ENCODE results near the gene CDCA8.
"Not testable (repeated sequence)": the region's sequence is repeated elsewhere in the genome, so short reads cannot be mapped to it uniquely, and the experiment has no call there.

CDCA8 gene

DNA sequence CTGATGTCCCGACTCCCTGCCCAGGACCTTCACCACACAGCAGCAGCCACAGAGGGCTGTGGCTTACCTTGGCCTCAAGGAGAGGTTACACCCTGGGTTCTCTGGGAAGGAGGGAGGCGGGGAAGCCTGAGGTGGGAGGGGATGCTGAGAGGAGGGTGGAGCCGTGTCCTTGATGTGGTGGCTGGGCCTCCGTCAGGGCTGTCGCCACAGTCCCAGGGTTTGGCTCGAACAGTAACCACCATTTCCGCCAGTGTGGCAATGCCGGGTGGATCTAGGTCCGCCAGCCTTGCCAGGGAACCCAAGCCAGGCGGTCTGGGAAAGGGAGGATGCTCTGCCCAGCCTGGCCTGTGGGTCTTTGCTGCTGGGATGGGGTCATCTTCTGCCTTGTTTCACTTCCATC, 18.4 kb upstream of the CDCA8 start:
- peak; percentile 11 for DNase-seq (ENCODE audit: low spot score)

DNA sequence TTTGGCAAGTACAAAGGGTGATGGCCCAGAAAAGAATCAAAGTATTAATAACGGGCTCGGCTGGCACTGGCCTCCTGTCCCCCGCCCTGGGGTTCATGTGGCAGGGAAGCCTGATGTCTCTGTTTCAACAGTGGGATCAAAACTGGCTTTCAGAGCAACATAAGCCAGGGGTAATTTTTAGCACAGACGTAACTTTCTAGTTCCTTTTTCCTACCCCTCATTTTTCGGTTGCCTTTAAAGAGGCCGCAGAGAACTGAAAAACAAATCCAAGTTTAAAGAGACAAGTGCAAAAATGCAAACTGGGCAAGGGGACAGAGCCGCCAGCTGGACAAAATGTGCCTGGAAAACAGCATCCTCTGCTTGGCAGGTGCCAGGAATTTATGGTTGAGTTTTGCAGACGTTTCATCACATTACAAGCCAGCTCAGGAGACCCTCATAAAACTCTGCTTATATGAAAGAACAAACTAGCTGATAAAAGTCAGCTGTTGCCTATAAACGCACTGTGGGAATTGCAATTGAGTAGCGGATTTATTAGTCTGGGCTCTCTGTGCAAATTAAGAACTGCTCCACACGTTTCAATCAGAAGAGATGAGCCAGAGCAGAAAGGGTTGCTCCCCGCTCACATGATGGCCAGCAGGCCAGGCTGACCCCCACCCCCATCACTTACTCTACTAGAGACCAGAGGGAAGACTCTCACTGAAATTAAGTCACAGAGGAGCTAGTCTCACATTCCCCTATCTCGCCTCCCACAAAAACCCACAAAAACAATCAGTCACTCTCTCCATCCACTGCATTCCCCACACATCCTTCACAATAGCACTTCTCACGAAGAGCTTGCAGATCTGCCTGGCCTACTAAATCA, 15.8 kb upstream of the CDCA8 start:
- DNase-seq (ENCODE audit: low spot score): no peak

DNA sequence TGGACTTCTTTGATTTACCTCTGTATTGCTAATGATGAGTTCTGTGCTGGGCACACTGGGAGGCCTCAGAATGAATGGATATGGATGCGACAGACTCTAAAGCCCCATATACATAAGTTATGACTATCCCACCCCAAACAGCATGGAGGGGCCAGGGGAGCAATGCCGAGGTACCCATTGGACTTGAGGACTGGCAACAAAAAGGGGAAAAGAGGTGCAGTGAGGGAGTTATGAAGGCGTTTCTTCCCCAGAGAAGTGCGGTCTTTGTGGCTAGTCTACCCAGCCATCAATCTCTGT, 15.2 kb upstream of the CDCA8 start:
- no peak for DNase-seq (ENCODE audit: low spot score)

DNA sequence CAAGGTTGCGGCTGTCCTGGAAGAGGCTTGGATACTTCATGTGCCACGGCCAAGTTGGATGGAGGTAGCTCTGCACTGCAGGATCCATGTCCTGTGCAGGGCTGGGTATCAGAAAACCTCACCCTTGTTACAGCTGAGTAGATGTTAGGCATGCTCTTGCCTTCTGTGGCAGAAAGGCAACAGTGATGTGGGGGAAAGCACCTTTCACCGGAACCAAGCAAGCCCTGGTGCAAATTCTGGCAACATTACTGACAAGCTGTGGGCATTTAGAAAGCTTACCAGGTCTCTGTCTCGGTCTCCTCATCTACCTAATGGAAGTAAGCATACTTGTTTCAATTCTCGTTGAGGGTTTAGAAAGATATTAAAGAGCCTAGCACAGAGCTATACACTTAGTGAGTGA, 14.5 kb upstream of the CDCA8 start:
- DNase-seq (ENCODE audit: low spot score): no peak

DNA sequence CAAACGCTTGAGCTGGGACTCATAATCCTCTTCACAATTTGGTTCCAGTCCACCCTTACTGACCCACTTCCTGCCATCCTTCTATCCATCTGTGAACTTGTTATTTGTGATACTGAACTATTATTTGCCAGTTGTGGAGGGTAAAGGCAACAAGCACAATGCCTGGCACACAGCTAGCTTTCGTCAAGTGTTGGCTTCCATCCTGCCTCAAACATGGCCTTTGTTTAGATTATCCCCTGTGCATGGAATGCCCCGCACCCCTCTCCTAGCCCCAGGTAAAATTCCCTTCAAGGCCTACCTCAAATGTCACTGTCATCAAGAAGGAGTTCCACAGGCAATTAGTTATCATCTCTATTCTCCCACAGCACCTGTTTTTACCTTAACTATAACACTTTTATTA, 11.4 kb upstream of the CDCA8 start:
- no peak for DNase-seq (ENCODE audit: low spot score)

DNA sequence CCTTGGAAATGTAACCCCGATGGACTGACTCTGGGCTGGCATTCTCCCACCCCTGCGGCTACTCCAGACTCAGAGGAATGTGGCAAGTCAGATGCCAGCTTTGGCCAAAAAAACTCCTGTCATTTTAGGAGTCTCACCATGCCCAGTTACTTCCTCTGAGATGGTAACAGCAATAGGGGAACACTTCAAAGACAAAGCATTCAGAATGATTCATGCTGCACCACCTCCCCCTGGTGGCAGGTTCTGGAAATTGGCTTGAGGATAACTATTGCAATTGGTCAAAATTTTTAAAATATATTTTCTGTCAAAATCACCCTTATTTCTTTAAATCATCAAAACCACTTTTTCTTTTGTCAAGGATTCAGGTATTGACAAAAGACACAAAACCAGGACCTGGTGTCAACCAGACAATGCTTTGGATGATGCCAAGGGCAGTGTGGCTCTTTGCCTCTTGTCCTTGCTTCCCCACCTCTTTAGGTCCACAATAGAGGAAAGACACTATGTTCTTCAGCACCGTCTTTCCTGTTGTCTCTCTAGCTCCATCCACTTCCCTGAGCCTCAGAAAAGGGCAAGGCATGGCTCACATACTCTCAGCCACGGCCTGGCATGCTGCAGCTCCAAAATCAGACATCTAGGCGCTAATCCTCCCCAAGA, 9.9 kb upstream of the CDCA8 start:
- peak; percentile 58 for DNase-seq (ENCODE audit: low spot score)

DNA sequence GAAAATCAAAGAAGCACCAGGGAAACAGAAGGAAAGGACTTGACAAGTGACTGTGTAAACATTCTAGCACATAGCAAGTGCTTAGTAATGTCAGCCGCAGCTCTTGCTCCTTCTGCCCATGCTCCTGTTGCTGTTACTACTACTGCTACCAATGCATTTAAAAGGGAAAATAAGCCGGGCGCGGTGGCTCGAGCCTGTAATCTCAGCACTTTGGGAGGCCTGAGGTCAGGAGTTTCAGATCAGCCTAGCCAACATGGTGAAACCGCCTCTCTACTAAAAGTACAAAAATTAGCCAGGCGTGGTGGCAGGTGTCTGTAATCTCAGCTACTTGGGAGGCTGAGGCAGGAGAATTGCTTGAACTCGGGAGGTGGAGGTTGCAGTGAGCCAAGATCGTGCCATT, 8.1 kb upstream of the CDCA8 start:
- DNase-seq (ENCODE audit: low spot score): not testable (repeated sequence)

DNA sequence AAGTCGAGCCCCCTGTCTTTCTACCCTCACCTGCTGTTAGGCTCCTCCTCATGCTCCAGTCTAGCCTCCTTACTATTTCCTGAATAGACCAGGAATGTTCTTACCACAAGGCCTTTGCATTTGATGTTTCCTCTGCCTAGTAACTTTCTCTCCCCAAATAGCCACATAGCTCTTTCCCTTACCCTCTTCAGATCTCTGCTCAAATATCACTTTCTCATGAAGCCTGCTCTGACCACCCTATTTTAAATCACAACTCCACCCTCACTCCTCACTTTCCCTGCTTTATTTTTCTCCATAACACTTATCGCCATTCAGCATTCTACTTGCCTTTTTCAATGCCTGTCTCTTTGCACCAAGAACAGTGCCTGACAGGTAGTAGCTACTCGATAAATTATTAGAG, 6.6 kb upstream of the CDCA8 start:
- no peak for DNase-seq (ENCODE audit: low spot score)

DNA sequence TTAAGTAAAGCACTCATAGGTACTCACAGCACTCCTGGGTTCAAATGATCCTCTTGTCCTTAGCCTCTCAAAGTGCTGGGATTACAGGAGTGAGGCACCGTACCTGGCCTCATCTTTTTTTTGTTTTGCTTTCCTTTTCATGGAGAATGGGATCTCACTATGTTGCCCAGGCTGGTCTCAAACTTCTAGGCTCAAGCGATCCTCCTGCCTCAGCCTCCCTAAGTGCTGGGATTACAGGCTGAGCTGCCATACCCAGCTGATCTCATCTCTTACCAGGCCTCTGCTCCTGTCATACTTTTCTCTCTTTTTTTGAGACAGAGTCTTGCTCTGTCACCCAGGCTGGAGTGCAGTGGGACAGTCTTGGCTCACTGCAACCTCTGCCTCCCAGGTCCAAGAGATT, 4.6 kb upstream of the CDCA8 start:
- not testable (repeated sequence) for DNase-seq (ENCODE audit: low spot score)

DNA sequence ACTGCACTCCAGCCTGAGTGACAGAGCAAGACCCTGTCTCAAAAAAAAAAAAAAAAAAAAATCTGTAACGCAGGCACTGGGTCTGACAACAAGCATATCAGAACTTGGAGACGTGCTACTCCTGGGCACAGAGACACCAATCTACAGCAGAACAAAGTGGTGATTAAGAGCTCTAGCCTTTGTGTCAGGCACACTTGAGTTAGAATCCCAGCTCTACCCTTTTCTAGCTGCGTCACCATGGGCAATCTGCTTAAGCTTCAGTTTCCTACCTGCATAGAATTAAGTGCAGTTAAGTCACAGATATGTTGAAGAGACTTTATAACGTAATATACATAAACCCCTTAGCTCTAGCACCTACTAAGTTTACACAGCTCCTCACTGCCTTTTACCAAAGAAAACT, 3.4 kb upstream of the CDCA8 start:
- DNase-seq (ENCODE audit: low spot score): no peak

DNA sequence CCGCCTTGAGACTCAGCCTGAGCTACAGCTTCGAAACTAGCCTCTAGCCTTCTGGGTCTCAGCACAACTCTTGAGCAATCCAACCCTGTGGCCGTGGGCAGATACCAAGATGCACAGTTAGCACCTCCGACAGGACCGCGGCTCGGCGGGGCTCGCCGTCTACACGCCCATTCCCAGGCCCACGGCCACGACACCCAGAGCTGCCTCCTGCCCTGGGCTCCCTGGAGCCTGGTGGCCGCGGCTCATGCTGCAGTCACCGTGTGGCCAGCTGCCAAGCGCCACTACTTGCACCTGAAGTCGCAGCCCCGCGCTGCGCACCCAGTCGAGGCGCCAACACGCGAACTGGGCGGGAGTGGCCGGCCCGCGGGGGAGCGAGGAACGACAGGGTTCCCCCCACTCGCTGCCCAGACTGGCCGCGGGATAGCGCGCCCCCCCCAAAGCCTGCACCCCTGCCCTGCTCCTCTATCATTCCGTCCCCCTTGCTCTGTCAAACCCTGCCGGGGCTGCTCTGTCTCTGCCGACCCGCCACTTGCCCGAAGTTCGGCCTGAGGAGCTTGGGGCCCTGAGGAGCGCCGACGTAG, 729 bp upstream of the CDCA8 start:
- peak; percentile 55 for DNase-seq (ENCODE audit: low spot score)

DNA sequence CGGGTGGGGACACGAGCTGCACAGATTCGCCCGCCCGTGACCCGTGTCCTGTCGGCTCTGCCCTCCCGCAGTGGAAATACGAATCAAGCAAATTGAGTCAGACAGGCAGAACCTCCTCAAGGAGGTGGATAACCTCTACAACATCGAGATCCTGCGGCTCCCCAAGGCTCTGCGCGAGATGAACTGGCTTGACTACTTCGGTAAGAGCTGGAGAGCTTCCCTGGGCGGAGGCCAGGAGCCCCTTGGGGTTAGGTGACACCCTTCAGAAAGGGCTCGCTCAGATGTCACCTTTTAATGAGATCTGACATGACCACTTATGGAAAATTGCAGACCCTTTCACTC, 489 bp downstream of the CDCA8 start:
- no peak for DNase-seq (ENCODE audit: low spot score)

DNA sequence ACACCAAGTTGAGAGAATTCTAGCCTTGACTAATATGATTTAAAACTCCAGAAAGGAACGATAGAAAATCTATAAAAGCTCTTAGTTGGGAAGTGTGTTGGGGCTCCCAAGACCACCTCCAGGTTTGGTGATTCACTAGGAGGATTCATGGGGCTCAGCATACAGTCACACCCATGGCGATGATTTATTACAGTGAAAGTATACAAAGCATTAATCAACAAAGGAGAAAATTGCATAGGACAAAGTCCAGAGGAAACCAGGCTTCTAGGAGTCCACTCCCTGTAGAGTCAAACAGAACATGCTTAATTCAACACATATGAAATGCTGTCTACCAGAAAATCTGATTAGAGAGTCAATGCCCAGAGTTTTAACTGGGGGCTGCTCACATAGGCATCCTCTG, 4.8 kb downstream of the CDCA8 start:
- DNase-seq (ENCODE audit: low spot score): no peak

DNA sequence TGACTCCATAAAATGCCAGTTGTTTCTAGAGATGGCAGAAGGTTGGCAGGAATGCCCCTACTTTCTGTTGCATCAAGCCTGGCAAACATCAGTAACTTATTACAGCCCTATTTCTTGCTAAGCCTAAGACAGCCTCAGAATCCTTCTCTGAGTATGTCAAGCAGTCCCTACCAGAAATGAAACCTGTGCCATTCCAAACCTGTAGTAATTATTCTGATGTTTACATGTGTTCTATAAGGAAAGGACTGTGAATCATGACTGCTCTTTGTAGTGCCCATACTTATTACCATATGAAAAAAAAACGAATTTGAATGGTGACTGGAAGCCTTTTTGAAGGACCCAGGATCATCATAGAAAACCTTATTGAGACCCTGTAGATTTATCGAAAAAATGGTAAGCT, 5.4 kb downstream of the CDCA8 start:
- DNase-seq (ENCODE audit: low spot score): no peak

DNA sequence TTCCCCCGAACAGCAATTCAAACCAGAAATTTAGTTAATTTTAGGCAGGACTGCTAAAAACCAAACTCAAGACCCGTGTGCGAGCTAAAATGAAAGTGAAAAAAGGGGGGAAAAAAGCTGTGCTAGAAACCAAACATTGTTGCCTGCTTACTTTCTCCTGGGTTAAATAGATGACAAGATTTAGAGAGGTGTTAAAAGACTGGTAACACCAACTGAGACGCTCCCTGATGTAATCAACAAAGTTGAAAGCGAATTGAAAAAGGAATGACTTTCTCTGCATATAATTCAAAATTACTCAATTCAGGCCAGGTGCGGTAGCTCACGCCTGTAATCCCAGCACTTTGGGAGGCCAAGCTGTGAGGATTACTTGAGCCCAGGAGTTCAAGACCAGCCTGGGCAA, 6.8 kb downstream of the CDCA8 start:
- DNase-seq (ENCODE audit: low spot score): no peak

DNA sequence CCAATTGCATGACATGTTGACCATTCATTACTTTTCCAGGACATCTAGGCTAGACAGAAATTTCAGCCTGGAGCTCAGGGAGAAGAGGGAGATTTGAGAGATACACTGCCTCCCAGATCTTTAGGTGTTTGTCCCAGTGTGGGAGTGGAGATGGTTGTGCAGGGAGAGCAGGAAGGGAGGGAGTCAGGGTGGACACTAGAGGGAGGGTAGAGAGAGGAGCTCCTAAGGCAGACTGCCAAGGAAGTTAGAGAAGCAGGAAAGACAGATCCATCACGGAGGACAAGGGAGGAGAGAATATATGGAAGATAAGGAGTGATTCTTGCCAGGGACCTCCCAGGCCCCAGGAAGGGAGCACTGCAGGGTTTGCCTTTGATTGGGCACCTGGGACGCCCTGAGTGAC, 8.7 kb downstream of the CDCA8 start:
- no peak for DNase-seq (ENCODE audit: low spot score)

DNA sequence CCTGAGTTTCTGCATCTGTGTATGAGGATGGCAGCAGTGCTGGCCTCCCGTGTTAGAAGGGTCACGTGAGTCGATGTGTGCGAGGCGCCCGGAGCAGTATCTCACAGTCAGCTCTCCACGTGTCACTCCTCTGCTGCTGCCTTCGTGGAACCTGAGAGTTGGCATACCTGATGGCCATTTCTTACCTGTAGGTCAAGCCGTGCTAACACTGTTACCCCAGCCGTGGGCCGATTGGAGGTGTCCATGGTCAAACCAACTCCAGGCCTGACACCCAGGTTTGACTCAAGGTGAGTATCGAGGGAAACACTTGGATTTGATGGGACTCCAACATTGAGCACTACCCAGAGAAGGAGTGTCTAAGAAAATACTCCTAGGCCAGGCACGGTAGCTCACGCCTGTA, 10.7 kb downstream of the CDCA8 start:
- no peak for DNase-seq (ENCODE audit: low spot score)

DNA sequence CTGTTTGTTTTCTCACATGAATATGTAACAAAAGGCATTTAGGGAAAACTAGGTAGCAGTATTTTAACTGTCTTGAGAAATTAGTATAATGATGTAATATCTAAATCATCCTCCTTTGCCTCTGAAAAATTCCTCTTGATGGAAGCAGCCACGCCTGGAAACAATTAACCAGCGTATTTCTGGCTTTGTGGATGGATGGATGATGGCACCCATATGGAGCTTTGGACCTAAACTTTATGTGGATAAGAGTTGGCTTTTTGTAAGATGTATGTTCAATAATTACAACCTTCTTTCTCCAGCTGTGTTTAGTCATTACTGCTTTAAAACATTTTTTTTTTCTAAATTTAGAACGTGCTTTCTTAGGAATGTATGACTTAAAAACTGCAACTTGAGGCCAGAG, 12.7 kb downstream of the CDCA8 start:
- no peak for DNase-seq (ENCODE audit: low spot score)

DNA sequence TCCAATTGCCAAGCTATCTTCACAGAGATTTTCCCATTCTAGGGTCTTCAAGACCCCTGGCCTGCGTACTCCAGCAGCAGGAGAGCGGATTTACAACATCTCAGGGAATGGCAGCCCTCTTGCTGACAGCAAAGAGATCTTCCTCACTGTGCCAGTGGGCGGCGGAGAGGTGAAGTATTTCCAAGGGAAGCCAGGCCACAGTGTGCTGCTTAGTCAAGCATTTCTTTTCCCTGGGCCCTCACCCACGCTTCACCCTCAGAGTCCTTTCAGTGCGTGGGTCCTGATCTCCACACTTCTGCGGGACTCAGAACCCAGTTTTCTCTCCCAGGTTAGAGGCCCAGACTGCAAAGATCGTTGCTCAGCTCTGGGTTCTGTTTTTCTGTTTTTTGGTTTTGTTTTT, 13.1 kb downstream of the CDCA8 start:
- DNase-seq (ENCODE audit: low spot score): no peak

DNA sequence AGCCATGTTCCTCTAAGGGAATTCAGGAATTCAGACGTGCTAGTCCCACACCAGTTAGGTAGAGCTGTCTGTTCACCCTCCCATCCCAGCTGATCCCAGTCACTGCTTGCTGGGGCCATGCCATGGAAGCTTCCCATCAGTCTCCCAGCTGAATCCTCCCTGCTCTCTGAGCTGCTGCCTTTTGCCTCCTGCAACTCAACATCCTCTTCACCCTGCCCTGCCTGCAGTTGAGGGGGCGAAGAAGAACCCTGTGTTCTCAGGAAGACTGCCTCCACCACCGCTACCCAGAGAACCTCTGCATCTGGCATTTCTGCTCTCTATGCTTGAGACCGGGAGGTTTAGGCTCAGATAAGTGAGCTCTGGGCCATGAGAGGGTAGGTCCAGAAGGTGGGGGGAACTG, 16.2 kb downstream of the CDCA8 start:
- DNase-seq (ENCODE audit: low spot score): no peak

DNA sequence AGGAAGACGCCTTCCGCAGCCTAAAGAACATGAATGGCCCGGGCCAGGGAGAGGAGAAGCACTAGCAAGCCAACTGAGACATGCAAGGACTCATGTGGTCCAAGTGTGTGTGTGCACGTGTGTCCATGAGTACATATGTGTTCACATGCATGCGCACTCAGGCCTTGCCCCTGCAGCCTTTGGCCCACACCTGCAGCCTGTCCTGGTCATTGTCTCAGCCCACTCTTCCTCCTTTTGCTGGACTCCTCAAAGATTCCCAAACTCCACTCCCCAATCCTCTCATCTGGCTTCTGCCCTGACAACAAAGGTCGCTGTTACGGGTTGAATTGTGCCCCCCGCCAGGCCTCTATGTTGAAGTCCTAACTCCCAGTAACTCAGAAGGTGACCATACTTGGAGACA, 21.9 kb downstream of the CDCA8 start:
- no peak for DNase-seq (ENCODE audit: low spot score)

DNA sequence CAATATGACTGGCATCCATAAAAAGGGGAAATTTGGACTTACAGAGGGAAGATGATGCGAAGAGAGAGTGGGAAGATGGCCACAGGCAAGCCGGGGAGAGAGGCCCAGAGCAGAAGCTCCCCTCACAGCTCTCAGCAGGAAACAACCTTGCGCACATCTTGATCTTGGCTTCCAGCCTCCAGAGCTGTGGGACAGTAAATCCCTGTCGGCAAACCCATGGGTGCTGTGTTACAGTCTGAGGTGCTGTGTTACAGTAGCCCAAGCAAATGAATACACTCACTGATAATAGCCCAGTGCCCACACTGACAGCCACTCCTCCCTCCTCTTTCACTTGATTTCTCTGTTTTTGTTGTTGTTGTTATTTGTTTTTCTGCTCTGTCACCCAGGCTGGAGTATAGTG, 22.4 kb downstream of the CDCA8 start:
- DNase-seq (ENCODE audit: low spot score): no peak

DNA sequence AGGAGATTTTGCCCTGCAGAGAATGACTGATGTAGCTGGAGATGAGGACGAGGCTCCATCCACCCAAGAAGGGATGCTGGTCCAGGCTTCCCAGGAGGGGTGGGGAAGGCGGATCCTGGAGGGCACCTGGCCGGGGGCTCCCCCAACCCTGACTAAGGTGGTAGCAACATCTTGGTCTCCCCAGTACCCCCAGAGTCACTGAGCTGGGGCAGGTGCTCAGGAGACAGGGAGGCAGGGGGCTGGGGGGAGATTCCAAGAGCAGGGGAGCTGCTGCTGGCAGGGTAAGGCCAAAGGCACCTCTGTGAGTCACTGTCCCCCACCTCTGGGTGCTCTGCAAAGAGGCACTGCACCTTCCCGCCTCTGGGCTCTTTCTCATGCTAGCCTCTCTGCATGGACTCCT, 24.0 kb downstream of the CDCA8 start:
- DNase-seq (ENCODE audit: low spot score): no peak

DNA sequence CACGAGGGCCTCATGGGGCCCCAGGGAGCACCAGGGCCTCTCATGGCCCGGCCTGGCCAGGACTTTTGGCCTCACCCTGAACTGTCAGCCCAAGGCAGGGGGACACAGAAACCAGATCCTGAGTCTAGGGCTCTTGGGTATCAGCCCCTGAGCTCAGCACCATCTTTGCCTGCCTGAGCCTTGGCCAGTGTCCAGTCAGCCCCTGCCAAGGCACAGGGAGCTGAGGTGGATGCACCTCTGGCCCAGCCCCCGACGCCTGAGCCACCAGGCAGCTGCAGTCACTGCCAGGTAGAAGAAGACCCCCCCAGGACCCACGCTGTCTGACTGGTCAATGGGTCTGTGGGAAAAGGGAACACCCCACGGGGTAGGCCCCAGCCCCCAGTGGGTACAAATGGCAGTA, 25.3 kb downstream of the CDCA8 start:
- no peak for DNase-seq (ENCODE audit: low spot score)
